ENCODE measurements around the gene AMBRA1.
A peak's percentile ranks its signal among the peaks of the same experiment; 100 is the strongest.

Gene AMBRA1

GRCh38 chr11:46574656-46575055, 19.2 kb downstream of the AMBRA1 start:
- no peak for DNase-seq (ENCODE audit: low spot score)

- no peak for DNase-seq (ENCODE audit: low spot score)
Observed at GRCh38 chr11:46570790-46571398, 22.9 kb downstream of the AMBRA1 start.

- DNase-seq (ENCODE audit: low spot score) = no peak
Observed at GRCh38 chr11:46565232-46565840, 28.5 kb downstream of the AMBRA1 start.

GRCh38 chr11:46564459-46564858, 29.4 kb downstream of the AMBRA1 start:
- DNase-seq (ENCODE audit: low spot score) = no peak

- DNase-seq (ENCODE audit: low spot score) = no peak
Observed at GRCh38 chr11:46562527-46562926, 31.3 kb downstream of the AMBRA1 start.

GRCh38 chr11:46560300-46560991, 33.4 kb downstream of the AMBRA1 start:
- DNase-seq (ENCODE audit: low spot score) = peak; percentile 29

GRCh38 chr11:46559815-46560214, 34.0 kb downstream of the AMBRA1 start:
- no peak for DNase-seq (ENCODE audit: low spot score)

- no peak for DNase-seq (ENCODE audit: low spot score)
Observed at GRCh38 chr11:46557684-46558151, 36.1 kb downstream of the AMBRA1 start.

GRCh38 chr11:46555267-46556054, 38.4 kb downstream of the AMBRA1 start:
- no peak for DNase-seq (ENCODE audit: low spot score)

GRCh38 chr11:46554213-46555147, 39.3 kb downstream of the AMBRA1 start:
- no peak for DNase-seq (ENCODE audit: low spot score)

- no peak for DNase-seq (ENCODE audit: low spot score)
Observed at GRCh38 chr11:46553814-46554212, 40.0 kb downstream of the AMBRA1 start.

- no peak for DNase-seq (ENCODE audit: low spot score)
Observed at GRCh38 chr11:46551261-46551660, 42.6 kb downstream of the AMBRA1 start.

- no peak for DNase-seq (ENCODE audit: low spot score)
Observed at GRCh38 chr11:46547579-46547978, 46.2 kb downstream of the AMBRA1 start.

- DNase-seq (ENCODE audit: low spot score) = no peak
Observed at GRCh38 chr11:46543564-46543963, 50.3 kb downstream of the AMBRA1 start.

- DNase-seq (ENCODE audit: low spot score) = no peak
Observed at GRCh38 chr11:46541593-46542371, 52.0 kb downstream of the AMBRA1 start.

GRCh38 chr11:46540807-46541206, 53.0 kb downstream of the AMBRA1 start:
- no peak for DNase-seq (ENCODE audit: low spot score)

GRCh38 chr11:46537537-46538295, 56.1 kb downstream of the AMBRA1 start:
- peak; percentile 75 for DNase-seq (ENCODE audit: low spot score)

GRCh38 chr11:46537121-46537520, 56.7 kb downstream of the AMBRA1 start:
- DNase-seq (ENCODE audit: low spot score) = no peak

GRCh38 chr11:46535688-46536087, 58.1 kb downstream of the AMBRA1 start:
- DNase-seq (ENCODE audit: low spot score) = no peak

GRCh38 chr11:46534711-46535110, 59.1 kb downstream of the AMBRA1 start:
- DNase-seq (ENCODE audit: low spot score) = no peak

Data from germinal center (tissue), 1 donor.